Ascending aorta (tissue), 2 donors: ENCODE data around the gene ABCC11. TPM values are rescaled to one million over a fixed set of nuclear protein-coding genes. Genes with fewer than 3 reads are reported as not detected.

Experiments
- DNase-seq, 2 donors: peaks; one replicate each; pipeline ENCODE4 v3.0.0-alpha.2; 2019; ENCODE audit warnings: low spot score in 2 of 2
- H3K27ac ChIP-seq, 2 donors: fragments of 200-600 bp; sonication (generic); one replicate each; pipeline ENCODE4 v1.5.1; 2016 to 2017; ENCODE audit warnings: mild to moderate bottlenecking in 1 of 2
- H3K27me3 ChIP-seq: fragments of 200-600 bp; sonication (generic); one replicate; pipeline ENCODE4 v1.5.1; 2017
- H3K36me3 ChIP-seq, 2 donors: fragments of 200-600 bp; sonication (generic); one replicate each; pipeline ENCODE4 v1.5.1; 2016
- H3K4me1 ChIP-seq, 2 donors: fragments of 200-600 bp; sonication (generic); one replicate each; pipeline ENCODE4 v1.5.1; 2016 to 2017; ENCODE audit warnings: mild to moderate bottlenecking in 1 of 2
- H3K4me3 ChIP-seq, 2 donors: fragments of 200-600 bp; sonication (generic); one replicate each; pipeline ENCODE4 v1.5.1; 2016 to 2017; ENCODE audit warnings: mild to moderate bottlenecking in 1 of 2
- H3K9me3 ChIP-seq, 2 donors: fragments of 200-600 bp; sonication (generic); one replicate each; pipeline ENCODE4 v1.5.1; 2016
- CTCF ChIP-seq, 3 experiments: fragments of 200-600 bp in 2 of 3; fragments of 450-650 bp in 1 of 3; sonication (generic) in 2 of 3; IDR thresholded peaks; one replicate each; pipeline ENCODE4 v1.5.1; 2016 to 2019; ENCODE audit warnings: antibody characterized with exemption in 3 of 3, mild to moderate bottlenecking in 1 of 3, moderate library complexity in 1 of 3
- intact Hi-C: fragments of 100-400 bp; cut with DNase I; formaldehyde crosslinking; loops from one replicate; pipeline ENCODE4 v1.15.1; 2023
- total RNA-seq: library from RNA; depleted of rRNA; stranded (reverse); fragments of >200 nt; gene quantifications from one replicate; pipeline ENCODE4 v1.1.0, GENCODE V29; 2016

ABCC11 gene
- total RNA-seq, 1 donor from 2014 or later, result not detected

- no peak overlapping the region for H3K27ac ChIP-seq
- no peaks in the 10 kb centered on the region for H3K36me3 ChIP-seq
- H3K9me3 ChIP-seq, result no peaks in the 10 kb centered on the region
- H3K27me3 ChIP-seq, result no peaks in the 10 kb centered on the region
- H3K4me1 ChIP-seq, result no peaks in the 10 kb centered on the region
- no peak overlapping the region for H3K4me3 ChIP-seq
- intact Hi-C loops, result no loop called here
- DNase-seq, result no peak
- TF ChIP-seq CTCF (IDR thresholded peaks at IDR 0.05), result no peak
These were observed 89.0 kb downstream of the ABCC11 start for GRCh38 chr16:48158296-48158695.

DNA sequence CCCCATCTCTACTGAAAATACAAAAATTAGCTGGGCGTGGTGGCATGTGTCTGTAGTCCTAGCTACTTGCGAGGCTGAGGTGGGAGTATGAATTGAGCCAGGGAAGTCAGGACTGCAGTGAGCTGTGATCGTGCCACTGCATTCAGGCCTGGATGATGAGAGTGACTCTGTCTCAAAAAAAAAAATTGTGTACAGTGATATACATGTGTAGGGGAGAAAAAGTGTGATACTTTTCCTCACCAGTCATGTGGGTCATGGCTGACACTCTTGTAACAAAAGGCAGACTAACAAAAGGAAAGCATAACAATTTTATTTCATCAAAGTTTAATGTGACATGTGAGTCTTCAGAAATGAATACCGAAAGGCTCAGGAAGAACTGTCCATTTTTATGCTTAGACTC lies 89.5 kb downstream of the ABCC11 start:
- H3K27me3 ChIP-seq, result no peaks in the 10 kb centered on the region
- no peaks in the 10 kb centered on the region for H3K36me3 ChIP-seq
- H3K9me3 ChIP-seq, result no peaks in the 10 kb centered on the region
- H3K27ac ChIP-seq, result no peak overlapping the region
- intact Hi-C loops, result no loop called here
- no peaks in the 10 kb centered on the region for H3K4me1 ChIP-seq
- no peak for TF ChIP-seq CTCF (IDR thresholded peaks at IDR 0.05)
- H3K4me3 ChIP-seq, result no peak overlapping the region
- no peak for DNase-seq

- H3K36me3 ChIP-seq, result no peaks in the 10 kb centered on the region
- intact Hi-C loops, result no loop called here
- H3K9me3 ChIP-seq, result no peaks in the 10 kb centered on the region
- TF ChIP-seq CTCF (IDR thresholded peaks at IDR 0.05), result no peak
- no peak overlapping the region for H3K4me3 ChIP-seq
- no peak overlapping the region for H3K27ac ChIP-seq
- no peaks in the 10 kb centered on the region for H3K27me3 ChIP-seq
- no peak for DNase-seq
- H3K4me1 ChIP-seq, result no peaks in the 10 kb centered on the region
These were observed 90.0 kb downstream of the ABCC11 start for GRCh38 chr16:48157302-48157701.

- no peaks in the 10 kb centered on the region for H3K4me1 ChIP-seq
- peak; percentile 29 to 81 (median 65) for TF ChIP-seq CTCF (IDR thresholded peaks at IDR 0.05)
- intact Hi-C loops, result no loop called here
- no peaks in the 10 kb centered on the region for H3K9me3 ChIP-seq
- H3K36me3 ChIP-seq, result no peaks in the 10 kb centered on the region
- no peak overlapping the region for H3K4me3 ChIP-seq
- no peak overlapping the region for H3K27ac ChIP-seq
- H3K27me3 ChIP-seq, result no peaks in the 10 kb centered on the region
- peak; percentile 17 to 81 for DNase-seq
These were observed 90.5 kb downstream of the ABCC11 start for GRCh38 chr16:48156790-48157209.

DNA sequence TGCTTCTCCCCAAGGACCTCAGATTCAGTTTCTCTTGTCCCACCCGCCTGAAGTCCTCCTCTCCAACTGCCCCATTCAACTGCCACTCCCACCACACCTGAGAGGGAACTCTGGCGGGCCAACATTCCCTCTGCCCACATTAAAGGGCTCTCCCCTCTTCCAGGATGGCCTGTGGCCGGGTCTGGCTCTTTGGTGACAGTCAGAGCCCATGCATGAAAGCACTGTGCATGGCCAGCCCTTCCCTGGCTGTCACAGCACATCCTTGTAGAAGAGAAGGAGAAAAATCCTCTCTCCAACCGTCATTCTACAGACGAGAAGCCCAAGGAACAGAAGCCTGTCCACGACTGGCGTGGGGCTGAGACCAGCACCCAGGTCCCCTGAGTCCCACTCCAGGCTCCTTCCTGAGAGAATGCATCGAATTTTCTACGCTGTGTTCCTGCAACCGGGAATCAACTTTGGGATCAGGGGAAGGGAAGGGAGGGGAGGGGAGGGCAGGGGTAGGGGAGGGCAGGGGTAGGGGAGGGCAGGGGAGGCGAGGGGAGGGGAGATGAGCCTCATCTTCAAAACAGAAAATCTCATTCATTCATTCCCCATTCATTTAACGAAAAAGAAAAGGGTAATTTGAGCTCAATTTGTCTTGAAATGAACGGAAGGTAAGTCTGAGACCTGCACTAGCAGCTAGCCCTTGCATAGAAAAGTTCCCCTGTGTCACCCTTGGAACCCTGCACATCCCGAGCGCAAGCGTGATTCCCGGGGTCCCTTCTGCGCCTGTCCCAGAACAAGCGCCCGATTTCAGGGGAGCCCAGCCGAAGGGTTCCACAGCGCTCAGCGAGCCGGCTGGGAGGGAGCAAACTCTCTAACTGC lies 91.2 kb downstream of the ABCC11 start, which contains the start of gene ABCC12:
Gene ABCC12, minus strand, starts transcription at position 68 of the 864 bp plus-strand sequence. CDS start 9,569 bp downstream, outside the sequence.
- intact Hi-C loops, result no loop called here
- no peak for DNase-seq
- no peaks in the 10 kb centered on the region for H3K27me3 ChIP-seq
- H3K4me1 ChIP-seq, result no peaks in the 10 kb centered on the region
- no peaks in the 10 kb centered on the region for H3K36me3 ChIP-seq
- H3K27ac ChIP-seq, result no peak within 1 kb of the TSS
- no peaks in the 10 kb centered on the region for H3K9me3 ChIP-seq
- TF ChIP-seq CTCF (IDR thresholded peaks at IDR 0.05), result no peak
- H3K4me3 ChIP-seq, result no peak within 1 kb of the TSS
